GOT3 (cell line): ENCODE data around the gene CARD9.
"Not testable (repeated sequence)": the region's sequence is repeated elsewhere in the genome, so short reads cannot be mapped to it uniquely, and the experiment has no call there.

Experiments used
- DNase-seq: peaks from one replicate; lab custom pipeline; 2025; ENCODE audit warnings: mixed read lengths; lab: John Stamatoyannopoulos, UW

The CARD9 gene

GRCh38 chr9:136363949-136364748 is 9.3 kb downstream of the CARD9 start:
- DNase-seq, result no peak

DNA sequence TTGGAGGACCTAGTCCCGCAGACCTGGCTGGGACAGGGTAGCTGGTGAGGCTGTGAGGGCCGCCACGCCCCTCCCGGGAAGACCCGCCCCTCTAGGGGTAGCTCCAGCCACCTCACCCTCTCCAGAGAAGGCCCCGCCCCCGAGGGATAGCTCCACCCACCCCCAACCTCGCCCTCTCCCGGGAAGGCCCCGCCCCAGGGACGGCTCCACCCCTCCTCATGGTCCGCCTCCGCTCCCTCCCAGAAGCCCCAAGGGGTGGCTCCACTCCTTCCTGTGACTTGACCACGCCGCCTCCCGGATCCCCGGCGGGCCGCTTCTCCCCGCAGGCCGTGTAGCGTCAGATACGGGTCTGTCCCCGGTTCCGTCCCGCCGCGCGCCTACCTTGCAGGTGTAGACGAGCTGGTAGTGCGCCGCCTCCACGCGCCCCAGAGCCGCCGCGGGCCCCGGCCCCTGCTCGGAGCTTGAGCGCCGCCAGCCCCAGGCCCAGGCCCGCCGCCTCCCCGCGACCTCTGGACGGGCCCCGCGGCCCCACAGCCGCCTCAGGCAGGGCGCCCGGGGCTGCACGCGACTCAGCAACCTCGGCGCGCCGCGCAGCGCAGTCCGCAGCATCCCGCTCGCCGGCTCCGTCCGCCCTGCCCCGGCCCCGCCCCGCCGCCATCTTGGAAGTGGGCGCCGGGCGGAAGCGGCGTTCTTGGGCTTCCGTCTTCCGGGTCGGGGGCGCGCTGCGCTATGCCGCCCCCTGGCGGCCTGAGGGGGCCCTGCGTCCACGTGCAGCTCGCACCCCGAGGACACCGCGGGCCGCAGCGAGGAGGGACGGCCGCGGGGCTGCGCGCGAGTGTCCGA is 10.1 kb downstream of the CARD9 start, which contains the start of gene DNLZ:
DNLZ (minus strand) TSS at position 639 of the 843 bp plus-strand sequence; CDS start at position 609, 30 bp downstream.
- DNase-seq, result peak; percentile 83

DNA sequence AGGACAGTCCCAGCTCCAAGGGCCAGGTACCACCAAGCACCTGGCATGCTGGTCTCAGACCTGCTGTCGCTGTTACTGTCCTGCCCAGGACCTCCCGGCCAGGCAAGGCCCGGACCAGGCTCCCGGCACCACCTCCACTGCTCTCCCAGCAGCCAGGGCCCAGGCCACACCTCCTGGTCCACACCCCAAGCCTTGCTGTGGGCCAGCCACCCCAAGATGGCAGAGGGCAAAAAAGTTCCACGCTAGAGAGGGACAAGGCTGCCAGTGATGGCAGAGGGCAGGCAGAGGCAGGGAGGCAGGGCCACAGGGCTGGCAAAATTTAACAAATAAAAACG is 11.1 kb downstream of the CARD9 start:
- no peak for DNase-seq

- DNase-seq, result no peak
Observed at GRCh38 chr9:136361754-136362449, 11.6 kb downstream of the CARD9 start.

DNA sequence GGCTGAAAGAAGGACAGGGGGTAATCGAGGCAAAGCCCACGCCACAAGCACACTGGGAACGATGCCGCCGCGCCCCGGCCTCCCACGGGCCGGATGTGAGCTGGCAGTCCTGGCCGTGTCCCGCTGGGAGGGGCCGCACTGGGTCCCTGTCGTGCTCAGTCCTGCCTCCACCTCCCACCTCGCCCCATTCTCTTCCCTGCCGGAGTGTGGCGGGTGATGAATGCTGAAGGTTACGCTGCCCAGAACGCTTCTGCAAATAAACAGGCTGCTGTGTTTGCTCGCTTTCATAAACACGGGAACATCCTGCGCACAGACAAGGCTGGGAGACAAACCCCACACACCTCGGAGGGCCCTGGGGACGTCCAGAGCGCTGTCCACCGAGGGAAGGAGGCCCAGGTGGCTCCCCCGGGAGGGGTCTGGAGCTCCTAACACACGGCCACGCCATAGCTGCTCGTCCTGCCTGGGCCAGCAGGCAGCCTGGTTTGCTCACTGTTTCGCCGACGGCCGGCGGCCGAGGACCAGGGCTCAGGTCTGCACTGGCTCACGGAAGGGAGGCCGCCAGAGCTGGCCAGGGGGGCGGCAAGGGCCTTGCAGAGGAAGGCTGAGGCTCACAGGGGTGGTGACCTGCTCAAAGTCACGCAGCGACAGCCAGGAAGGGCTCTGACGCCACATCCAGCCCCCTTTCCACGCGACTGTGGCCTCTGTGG is 12.3 kb downstream of the CARD9 start:
- DNase-seq, result no peak

DNA sequence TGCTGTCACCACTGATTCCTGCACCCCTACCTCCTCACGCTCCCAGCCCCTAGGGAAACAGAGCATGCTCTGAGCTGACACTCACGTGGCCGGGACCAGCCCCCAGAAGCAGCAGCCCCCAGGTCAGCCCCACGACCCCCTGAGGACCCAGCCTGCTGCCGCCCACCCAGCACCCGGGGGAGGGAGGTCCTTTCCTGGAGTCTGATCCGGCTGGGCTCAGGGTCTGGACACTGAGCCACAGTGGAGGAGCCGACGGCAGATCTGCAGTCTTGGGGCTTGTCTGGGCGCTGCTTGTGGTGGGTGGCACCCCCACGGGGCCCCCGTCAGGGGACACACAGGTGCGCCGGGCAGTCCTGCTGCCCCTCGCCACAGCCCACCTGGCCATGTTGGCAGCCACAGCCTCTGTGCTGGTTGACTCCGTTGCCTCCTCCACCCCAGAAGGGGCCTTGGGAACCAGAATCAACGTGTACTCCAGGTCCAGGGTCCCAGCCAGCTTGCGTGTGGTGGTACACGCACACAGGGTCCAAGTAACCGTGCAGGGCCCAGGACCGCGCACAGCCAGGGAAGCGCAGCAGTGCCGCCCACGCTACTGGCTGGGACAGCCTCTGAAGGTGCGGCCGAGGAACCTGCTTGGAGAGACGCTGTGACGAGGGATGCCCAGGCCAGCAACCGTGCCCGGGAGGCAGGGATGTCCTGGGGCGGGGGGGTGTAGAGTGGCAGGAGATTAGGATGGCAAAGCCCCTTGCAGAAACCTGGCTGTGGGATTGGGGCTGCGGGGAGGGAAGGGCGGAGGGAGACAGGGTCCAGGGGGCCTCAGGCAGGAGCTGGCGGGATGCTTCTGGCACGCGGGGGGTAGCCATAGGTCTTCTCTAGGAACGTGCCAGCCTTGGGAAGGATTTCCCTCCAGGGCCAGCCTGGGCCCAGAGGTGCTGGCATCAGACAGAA is 13.4 kb downstream of the CARD9 start:
- DNase-seq, result no peak

- DNase-seq, result no peak
Observed at GRCh38 chr9:136358888-136359287, 14.6 kb downstream of the CARD9 start.

DNA sequence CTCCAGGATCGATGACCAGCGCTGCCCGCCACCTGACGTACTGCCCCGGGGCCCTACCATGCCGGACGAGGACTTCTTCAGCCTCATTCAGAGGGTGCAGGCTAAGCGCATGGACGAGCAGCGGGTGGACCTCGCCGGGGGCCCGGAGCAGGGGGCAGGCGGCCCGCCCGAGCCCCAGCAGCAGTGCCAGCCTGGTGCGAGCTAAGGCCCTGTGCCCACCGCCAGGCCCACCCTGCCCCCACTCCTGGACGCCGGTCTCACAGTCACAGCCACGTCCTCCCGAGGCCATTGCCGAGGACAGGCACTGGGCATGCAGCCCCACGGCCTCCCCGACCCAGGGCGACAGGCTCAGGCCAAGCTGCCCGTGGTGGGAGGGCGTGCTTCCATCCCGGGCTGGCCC is 15.5 kb downstream of the CARD9 start:
- no peak for DNase-seq

DNA sequence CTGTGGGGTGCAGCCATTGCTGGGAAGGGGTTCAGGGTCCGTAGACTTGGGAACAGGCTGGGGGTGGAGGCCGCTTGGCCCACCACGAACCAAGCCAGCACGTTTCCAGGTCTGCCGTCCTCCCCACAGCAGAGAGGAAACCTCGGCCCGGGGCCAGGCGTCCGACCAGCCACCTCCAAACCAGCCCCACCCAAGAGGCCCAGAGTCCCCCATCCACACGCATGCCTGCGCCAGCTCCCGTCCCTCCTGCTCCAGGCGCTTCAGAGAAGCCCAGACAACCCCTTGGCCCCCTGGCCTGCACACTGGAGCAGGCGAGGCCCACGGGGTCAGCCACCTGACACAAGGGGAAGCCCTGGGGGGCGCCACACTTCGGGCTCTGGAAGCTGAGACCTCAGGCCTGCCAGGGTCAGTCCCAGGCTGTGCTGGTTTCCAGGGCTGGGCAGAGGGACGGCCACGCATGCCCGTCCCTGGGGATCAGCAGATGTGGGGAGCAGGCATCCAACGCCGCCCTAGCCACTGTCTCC is 16.2 kb downstream of the CARD9 start:
- no peak for DNase-seq

DNA sequence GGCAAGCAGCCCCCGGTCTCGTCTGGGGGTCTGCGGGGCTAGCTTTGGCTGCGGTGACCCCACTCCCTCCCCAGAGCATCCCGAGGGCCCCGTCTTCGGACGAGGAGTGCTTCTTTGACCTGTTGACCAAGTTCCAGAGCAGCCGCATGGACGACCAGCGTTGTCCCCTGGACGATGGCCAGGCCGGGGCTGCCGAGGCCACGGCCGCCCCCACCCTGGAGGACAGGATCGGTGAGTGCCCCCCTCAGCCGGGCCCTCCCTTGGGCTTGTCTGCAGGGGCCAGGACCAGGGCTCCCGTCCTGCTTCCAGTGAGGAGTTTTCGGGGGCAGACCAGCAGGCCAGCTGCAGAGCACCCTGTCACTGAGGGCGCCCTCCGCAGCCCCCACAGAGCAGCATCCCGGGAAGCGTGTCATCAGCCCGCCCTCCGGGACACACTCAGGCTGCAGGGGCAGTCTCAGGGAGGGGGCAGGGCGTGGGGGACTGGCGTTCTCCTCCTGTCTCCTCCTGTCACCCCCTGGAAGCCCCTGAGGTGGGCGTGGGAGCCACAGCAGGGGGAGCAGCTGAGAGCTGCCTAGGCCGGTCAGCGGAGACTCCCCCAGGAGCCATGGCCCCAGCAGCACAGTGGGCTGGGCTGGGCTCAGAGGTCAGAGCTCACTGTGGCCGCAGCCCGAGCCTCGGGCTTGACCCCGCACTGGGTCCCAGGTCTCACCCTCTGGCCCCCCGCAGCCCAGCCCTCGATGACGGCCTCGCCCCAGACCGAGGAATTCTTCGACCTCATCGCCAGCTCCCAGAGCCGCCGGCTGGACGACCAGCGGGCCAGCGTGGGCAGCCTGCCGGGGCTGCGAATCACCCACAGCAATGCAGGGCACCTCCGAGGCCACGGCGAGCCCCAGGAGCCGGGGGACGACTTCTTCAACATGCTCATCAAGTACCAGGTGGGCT is 17.6 kb downstream of the CARD9 start:
- DNase-seq, result no peak

DNA sequence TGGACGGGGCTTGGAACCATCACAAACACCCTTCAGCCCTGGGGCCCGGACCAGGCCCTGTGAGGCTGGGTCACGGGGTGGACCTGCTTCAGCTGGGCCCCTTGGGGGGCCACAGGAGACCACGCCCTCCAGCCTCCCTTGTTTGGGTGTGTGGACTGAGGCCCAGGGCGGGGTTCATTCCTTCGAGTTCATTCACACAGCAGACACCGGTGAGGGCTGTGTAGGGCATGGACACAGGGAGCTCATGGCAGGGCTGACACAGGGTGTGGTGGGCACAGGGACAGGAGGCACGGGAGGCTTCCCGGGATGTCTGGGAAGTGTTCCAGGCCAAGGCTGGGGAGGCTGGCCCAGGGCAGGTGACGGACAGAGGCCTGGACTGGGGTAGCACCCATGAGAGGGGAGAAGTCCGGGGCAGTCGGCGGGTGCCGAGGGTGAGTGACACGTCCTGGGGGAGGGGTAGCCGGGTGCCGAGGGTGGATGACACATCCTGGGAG is 18.8 kb downstream of the CARD9 start:
- no peak for DNase-seq

GRCh38 chr9:136353757-136354488 is 19.5 kb downstream of the CARD9 start:
- DNase-seq, result no peak

DNA sequence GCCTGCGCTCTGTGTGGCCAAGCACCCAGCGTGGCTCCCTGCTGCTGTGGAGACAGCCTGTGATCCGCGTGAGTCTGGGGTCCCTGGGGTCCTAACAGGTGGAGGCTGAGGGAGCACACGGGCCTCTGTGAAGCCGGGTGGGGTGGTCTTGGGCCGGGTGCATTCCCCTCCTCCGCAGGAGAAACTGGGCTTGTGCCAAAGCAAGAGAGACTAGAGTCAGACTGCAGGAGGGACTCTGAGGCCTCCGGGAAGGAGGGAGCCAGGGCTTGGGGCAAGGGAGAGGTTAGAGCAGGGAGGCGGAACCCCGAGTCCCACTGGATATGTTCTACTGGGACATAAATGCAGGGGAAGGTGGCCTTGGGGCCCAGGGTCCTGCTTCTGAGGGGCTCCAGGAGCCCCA is 20.4 kb downstream of the CARD9 start:
- no peak for DNase-seq

- no peak for DNase-seq
Observed at GRCh38 chr9:136352682-136353081, 20.8 kb downstream of the CARD9 start.

GRCh38 chr9:136351868-136352267 is 21.6 kb downstream of the CARD9 start:
- DNase-seq, result not testable (repeated sequence)

DNA sequence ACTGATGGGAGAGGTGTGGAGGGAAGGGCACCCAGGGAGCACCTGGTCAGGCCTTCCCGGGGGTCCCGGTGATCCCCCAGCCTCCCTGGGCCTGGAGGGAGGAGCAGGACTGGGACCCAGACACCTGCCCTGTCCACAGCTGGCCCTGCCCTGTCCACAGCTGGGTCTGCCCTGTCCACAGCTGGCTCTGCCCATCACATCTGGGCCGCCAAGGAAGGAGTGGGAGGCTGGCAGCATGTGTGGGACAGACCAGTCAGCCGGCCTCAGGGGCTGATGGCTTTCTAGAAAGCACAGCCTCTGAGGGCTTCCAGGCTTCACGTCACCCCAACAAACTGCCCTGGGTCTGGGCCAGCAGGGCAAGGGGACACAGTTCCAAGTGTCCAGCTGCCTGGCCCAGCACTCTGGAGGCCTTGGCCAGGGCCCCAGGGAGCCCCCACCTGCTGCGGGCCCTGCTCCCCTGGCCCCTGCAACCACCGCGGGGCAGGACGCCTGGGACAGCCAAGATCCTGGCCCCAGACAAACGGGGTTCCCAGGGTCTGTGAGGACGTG is 22.1 kb downstream of the CARD9 start:
- no peak for DNase-seq

- DNase-seq, result no peak
Observed at GRCh38 chr9:136349546-136349945, 23.9 kb downstream of the CARD9 start.

DNA sequence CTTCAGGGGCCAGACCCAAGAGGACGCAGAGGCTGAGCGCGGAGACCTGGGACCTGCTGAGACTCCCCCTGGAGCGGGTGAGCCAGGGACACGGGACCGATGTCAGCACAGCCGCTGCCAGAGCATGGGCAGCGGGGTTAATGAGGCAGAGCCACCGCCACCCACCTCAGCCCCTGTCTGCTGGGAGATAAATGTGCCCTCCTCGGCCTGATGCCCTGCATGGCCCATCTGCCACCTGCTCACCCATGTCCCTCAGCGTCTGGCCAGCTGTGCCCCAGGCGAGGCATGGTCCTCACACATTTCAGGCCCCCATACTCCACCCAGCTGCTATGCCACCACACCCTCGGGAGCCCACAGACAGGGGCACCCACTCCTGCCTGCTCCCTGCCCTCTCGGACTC is 24.8 kb downstream of the CARD9 start:
- no peak for DNase-seq
